HG03521 (cell line): ENCODE results near the gene AGER.
"Not testable (repeated sequence)": the region's sequence is repeated elsewhere in the genome, so short reads cannot be mapped to it uniquely, and the experiment has no call there.

ENCODE experiments used
- ATAC-seq: cut with Tn5 transposase; IDR thresholded peaks from one replicate; pipeline ENCODE4 v1.9.1; 2021; ENCODE audit warnings: mild to moderate bottlenecking, moderate library complexity; ENCODE audit not compliant: unreplicated experiment

AGER gene

DNA sequence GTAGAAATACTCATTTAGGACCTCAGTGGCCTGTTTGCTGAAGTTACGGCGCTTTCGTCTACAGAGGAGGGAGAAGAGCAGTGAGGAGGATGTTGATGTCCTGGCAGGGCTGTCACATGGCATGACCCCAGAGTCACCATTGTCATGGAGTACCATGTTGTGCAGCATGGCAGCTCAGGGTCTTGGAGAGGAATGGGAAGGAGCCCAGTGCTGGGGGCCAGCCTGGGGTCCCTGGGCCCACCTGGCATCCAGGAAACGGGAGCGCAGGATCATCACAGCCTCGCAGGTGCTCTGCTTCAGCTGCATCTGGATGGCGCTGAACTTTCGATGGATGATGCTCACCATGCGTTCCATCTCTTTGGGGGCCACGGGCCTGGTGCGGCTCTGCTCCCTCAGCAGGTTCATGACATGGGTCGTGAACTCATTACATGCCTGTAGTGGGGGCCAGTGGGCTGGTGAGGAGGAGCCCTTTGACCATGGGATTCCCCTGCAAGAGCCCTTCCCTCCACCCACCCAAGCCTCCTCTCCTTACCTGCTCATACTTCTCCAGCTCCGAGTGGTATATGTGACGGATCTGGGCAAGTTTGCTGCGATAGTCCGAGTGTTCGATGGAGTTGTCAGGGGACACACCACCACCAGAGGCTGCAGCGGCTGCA, 3.8 kb upstream of the AGER start:
- ATAC-seq: not testable (repeated sequence)

DNA sequence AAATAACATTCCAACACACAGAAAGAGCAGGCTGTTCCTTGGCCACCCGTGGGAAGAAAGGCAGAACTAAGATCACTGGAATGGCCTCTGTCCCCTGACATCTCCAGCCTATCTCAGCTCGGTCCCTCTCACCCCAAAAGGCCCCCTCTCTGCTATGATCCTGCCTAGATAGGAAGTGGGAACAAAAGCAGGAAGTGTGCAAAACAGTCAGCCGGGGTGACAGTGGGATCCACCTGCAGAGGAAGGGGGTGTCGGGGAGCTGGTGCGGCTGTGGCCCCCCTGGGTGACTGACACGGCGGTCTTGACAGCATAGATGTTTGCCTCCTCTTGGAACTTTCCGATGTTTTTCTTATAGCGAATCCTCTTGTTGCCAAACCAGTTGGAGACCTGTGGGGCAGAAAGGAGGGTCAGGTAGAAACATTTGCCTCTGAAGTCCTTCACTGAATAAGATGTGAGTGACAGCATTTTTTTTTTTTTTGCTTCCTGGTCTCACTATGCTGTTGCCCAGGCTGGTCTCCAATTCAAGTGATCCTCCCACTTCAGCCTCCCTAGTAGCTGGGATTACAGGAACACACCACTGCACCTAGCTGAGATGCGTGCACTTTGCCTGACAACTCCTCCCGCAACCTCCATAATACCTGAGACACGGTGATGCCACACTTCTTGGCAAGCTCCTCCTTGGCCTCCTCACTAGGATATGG, 3.1 kb upstream of the AGER start:
- ATAC-seq: no peak

GRCh38 chr6:32186151-32186840, 2.2 kb upstream of the AGER start:
- ATAC-seq: not testable (repeated sequence)

GRCh38 chr6:32185681-32186131, 1.7 kb upstream of the AGER start:
- not testable (repeated sequence) for ATAC-seq

DNA sequence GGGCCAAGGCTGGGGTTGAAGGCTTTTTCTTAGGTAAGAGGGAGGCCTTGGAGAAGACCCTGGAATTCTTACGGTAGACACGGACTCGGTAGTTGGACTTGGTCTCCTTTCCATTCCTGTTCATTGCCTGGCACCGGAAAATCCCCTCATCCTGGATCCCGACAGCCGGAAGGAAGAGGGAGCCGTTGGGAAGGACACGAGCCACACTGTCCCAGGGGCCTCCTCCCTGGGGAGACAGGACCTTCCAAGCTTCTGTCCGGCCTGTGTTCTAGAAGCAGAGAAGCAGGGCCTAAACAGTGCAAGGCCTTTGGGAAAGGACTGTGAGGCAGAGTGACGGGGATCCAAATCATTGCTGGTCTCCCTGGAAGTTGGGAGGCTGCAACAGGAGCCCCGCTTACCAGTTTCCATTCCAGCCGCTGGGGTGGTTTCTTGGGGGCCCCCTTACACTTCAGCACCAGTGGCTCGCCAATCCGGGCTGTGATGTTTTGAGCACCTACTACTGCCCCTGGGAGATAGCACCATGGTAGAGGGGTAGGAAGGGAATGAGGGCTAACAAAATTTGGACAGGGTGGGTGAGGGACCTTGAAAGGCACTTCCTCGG, 470 bp downstream of the AGER start:
- no peak for ATAC-seq

DNA sequence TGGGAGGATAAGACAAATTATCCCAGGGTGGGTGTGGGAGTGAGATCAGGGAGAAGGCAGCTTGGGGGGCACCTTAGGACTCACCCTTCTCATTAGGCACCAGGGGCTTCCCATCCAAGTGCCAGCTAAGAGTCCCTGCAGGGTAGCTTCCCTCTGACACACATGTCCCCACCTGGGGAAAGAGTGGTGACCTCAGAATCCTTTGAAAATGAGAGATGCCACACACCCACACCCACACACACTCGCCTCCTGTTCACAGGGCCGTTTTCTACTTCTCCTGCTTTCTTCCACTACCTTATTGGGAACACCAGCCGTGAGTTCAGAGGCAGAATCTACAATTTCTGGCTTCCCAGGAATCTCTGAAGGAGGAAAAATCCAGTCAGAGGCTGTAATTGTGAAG, 1.0 kb downstream of the AGER start:
- no peak for ATAC-seq

GRCh38 chr6:32182555-32182981, 1.5 kb downstream of the AGER start:
- ATAC-seq: no peak

GRCh38 chr6:32181915-32182529, 2.0 kb downstream of the AGER start:
- no peak for ATAC-seq

DNA sequence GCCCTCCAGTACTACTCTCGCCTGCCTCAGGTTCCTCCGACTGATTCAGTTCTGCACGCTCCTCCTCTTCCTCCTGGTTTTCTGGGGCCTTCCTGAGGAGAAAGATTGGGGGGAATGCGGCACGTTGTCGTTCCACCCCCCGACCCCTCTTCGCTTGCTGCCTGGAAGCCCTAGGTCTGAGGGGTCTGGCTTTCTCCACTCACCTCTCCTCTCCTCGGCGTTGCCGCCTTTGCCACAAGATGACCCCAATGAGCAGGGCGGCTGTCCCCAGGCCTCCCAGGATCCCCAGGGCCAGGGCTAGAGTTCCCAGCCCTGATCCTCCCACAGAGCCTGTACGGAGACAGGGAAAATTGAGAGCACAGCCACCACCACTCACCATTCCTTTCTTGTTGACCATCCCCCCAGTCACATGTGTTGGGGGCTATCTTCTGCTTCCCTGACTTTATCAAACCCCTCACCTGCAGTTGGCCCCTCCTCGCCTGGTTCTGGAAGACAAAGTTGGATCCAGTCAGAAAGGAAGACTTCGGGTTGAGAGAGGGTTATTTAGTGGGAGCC, 2.8 kb downstream of the AGER start:
- ATAC-seq: no peak

DNA sequence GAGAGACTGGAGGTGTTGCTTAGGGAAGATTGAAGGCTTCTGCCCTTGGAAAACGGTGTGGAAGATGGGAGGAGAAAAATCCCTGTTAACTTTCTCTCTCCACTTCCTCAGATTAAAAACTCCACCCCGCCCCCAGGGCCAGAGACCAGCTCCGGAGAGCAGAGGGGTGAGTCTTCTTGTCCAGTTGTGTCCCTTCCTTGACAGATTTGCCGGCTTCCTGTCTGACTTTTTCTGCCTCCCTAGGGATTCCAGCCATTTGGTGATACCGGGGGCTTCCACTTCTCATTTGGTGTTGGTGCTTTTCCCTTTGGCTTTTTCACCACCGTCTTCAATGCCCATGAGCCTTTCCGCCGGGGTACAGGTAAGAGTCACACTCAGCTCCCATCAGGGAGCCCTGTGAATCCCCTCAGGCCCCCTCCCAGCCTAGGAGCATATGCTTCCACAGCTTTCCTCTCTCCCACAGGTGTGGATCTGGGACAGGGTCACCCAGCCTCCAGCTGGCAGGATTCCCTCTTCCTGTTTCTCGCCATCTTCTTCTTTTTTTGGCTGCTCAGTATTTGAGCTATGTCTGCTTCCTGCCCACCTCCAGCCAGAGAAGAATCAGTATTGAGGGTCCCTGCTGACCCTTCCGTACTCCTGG, 4.2 kb downstream of the AGER start:
- ATAC-seq: no peak

- ATAC-seq: no peak
Measured at GRCh38 chr6:32178547-32179440, 5.3 kb downstream of the AGER start.

DNA sequence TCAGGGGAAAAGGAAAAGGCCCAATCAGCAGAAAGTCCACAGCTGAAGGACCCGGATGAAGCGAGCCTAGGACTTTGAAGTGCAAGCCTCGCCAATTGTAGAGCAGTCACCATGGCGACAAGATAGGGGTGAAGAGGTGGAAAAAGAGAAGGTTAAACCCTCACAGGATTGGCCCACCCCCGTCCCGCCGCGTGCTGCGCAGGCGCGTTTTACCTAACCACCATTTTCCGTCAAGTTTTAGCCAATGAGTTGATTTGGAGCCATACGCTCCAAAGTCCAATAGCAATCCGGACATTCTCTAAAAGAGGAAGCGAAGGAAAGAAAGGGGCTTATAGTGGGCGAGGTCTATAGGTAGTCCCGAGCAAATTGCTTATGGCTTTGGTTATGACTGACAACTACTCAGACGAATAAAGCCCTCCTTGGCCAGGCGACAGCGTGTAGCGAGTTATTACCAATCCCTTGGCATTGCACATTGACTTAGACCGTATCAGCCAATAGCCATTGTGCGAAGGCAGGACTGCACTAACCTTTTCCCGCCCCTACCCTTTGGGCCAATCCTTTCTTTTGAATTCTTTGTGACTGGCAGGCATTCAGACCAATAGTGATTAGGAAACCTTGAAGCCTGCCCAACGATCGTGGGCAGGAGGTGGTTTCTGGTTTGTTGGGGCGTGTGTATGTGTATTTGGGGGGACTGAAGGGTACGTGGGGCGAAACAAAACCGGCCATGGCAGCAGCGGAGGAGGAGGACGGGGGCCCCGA, 6.1 kb downstream of the AGER start, which contains the start of gene RNF5:
Gene RNF5, plus strand, starts transcription at position 618 of the 759 bp plus-strand sequence. Its CDS starts 107 bp downstream, at position 725.
- ATAC-seq: peak; percentile 76

GRCh38 chr6:32177183-32177787, 6.8 kb downstream of the AGER start:
- no peak for ATAC-seq

GRCh38 chr6:32176476-32177182, 7.4 kb downstream of the AGER start:
- ATAC-seq: no peak

- ATAC-seq: peak; percentile 37
Measured at GRCh38 chr6:32175711-32176475, 8.2 kb downstream of the AGER start, which contains the start of gene AGPAT1. Gene AGPAT1 (minus strand): TSS chr6:32176084. CDS start chr6:32171496, 4,588 bp downstream.

DNA sequence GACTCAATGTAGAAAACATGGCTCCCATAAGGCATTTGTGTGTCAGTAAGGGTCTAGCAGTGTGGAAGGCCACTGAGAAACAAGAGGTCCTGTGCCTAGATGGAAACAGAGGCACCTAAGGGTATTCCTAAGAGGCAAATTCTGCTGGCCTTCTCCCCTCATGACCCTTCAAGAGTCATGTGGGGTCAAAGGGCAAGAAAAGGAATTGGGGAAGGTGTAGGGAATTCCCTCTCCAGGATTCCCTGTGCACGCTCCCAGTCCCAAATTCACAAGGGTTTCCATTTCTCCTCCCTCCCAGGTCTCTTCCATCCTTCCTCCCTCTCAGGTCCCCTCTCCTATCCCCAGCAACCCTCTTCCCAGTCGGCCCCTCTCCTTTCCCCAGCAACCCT, 8.7 kb downstream of the AGER start:
- ATAC-seq: no peak

GRCh38 chr6:32174416-32174815, 9.6 kb downstream of the AGER start:
- ATAC-seq: no peak
